ENCODE measurements around the gene FAAH. TPM values are rescaled to one million over a fixed set of nuclear protein-coding genes. Genes with fewer than 3 reads are reported as not detected.
A peak's percentile ranks its signal among the peaks of the same experiment; 100 is the strongest.

The FAAH gene
- total and polyA plus RNA-seq, 2 donors (not counting 1 experiment from before 2014, with no cell fraction given) = 0.61 to 1.7 TPM

- Histone ChIP-seq H3K27me3 (ENCODE audit: control insufficient read depth, insufficient read depth, low read length) (peaks cover 23% of the 10 kb centered on the region), H3K4me2 (ENCODE audit: extremely low read depth, insufficient read depth, low read length) (no peak overlapping the region), H3K4me1 (ENCODE audit: control insufficient read depth, extremely low read depth, insufficient read depth, low read length) (peaks cover 1% of the 10 kb centered on the region), H3K9me3 (ENCODE audit: control insufficient read depth, insufficient read depth, low read depth, low read length) (no peaks in the 10 kb centered on the region), H3K36me3 (ENCODE audit: control insufficient read depth, insufficient read depth, low read length) (no peaks in the 10 kb centered on the region), H3K9ac (ENCODE audit: insufficient read depth, low read length) (no peak overlapping the region), H2AFZ (ENCODE audit: low read length) (no peak overlapping the region), H4K20me1 (ENCODE audit: control insufficient read depth, extremely low read depth, insufficient read depth, low read length) (no peaks in the 10 kb centered on the region), H3K79me2 (ENCODE audit: control insufficient read depth, insufficient read depth, low read length) (no peaks in the 10 kb centered on the region), H3K27ac (ENCODE audit: insufficient read depth, low read length) (no peak overlapping the region), H3K4me3 (replicated peaks in 1 of 4; ENCODE audit: control extremely low read depth in 1 of 4, insufficient read depth in 1 of 4, low read depth in 3 of 4, low read length in 4 of 4) (no peak overlapping the region)
- TF ChIP-seq EZH2 (IDR thresholded peaks at IDR 0.05; ENCODE audit: low read length, missing control alignments) = no peak
- no peak for TF ChIP-seq CTCF (conservative IDR thresholded peaks at IDR 0.05 in 1 of 2, IDR thresholded peaks at IDR 0.05 in 1 of 2; ENCODE audit: low read depth in 1 of 2, low read length in 2 of 2)
- peak in 1 of 2 donors; percentile 18 for DNase-seq (ENCODE audit: low read depth in 2 of 2)
Observed at GRCh38 chr1:46461809-46462448, 67.8 kb downstream of the FAAH start.

Other genes starting within 250 kb of the FAAH start
- gene TSPAN1, start 219.2 kb upstream of the FAAH start, total RNA-seq = 0.17 and 0.26 TPM in 2 replicates
- gene TSPAN1, start 219.2 kb upstream of the FAAH start, polyA plus RNA-seq = 0.91 and 0.94 TPM in 2 replicates
- gene P3R3URF, start 217.8 kb upstream of the FAAH start, total RNA-seq = not detected in 2 replicates
- not detected in 2 replicates for gene P3R3URF, start 217.8 kb upstream of the FAAH start, polyA plus RNA-seq
- gene POMGNT1, start 195.9 kb upstream of the FAAH start, total RNA-seq = 36.7 and 51.7 TPM in 2 replicates
- 42.2 and 47.6 TPM in 2 replicates for gene POMGNT1, start 195.9 kb upstream of the FAAH start, polyA plus RNA-seq
- 3.1 and 5.4 TPM in 2 replicates for gene LURAP1, start 191.0 kb upstream of the FAAH start, total RNA-seq
- 1.8 and 2.6 TPM in 2 replicates for gene LURAP1, start 191.0 kb upstream of the FAAH start, polyA plus RNA-seq
- 0.26 and 0.66 TPM in 2 replicates for gene RAD54L, start 146.6 kb upstream of the FAAH start, total RNA-seq
- 1.3 and 6.9 TPM in 2 replicates for gene RAD54L, start 146.6 kb upstream of the FAAH start, polyA plus RNA-seq
- 65.5 and 89.0 TPM in 2 replicates for gene LRRC41, start 90.7 kb upstream of the FAAH start, total RNA-seq
- gene LRRC41, start 90.7 kb upstream of the FAAH start, polyA plus RNA-seq = 55.3 and 59.7 TPM in 2 replicates
- gene UQCRH, start 90.6 kb upstream of the FAAH start, total RNA-seq = 370 and 447 TPM in 2 replicates
- 514 and 706 TPM in 2 replicates for gene UQCRH, start 90.6 kb upstream of the FAAH start, polyA plus RNA-seq
- 12.6 and 16.0 TPM in 2 replicates for gene NSUN4, start 53.5 kb upstream of the FAAH start, total RNA-seq
- 16.9 and 18.3 TPM in 2 replicates for gene NSUN4, start 53.5 kb upstream of the FAAH start, polyA plus RNA-seq
- not detected in 2 replicates for gene DMBX1, start 95.5 kb downstream of the FAAH start, total RNA-seq
- not detected in 2 replicates for gene DMBX1, start 95.5 kb downstream of the FAAH start, polyA plus RNA-seq
- gene KNCN, start 157.3 kb downstream of the FAAH start, total RNA-seq = not detected in 2 replicates
- gene KNCN, start 157.3 kb downstream of the FAAH start, polyA plus RNA-seq = not detected in 2 replicates
- gene MKNK1, start 210.0 kb downstream of the FAAH start, total RNA-seq = 18.2 and 22.3 TPM in 2 replicates
- gene MKNK1, start 210.0 kb downstream of the FAAH start, polyA plus RNA-seq = 32.0 and 33.1 TPM in 2 replicates
- 12.1 and 14.9 TPM in 2 replicates for gene MOB3C, start 222.5 kb downstream of the FAAH start, total RNA-seq
- 6.6 and 9.1 TPM in 2 replicates for gene MOB3C, start 222.5 kb downstream of the FAAH start, polyA plus RNA-seq